Stimulated activated CD4-positive, alpha-beta T cell treated with anti-CD3 and anti-CD28 coated beads, Interleukin-15, amount 100 ng/mL, for 1 hour (primary cell): ENCODE results near the gene SBK1.
"Not testable (repeated sequence)": the region's sequence is repeated elsewhere in the genome, so short reads cannot be mapped to it uniquely, and the experiment has no call there.

Experiments
- DNase-seq, 2 donors: peaks; one replicate each; pipeline ENCODE4 v3.0.0-alpha.2; 2020; ENCODE audit warnings: low read depth in 1 of 2, low spot score in 1 of 2

SBK1 gene

DNA sequence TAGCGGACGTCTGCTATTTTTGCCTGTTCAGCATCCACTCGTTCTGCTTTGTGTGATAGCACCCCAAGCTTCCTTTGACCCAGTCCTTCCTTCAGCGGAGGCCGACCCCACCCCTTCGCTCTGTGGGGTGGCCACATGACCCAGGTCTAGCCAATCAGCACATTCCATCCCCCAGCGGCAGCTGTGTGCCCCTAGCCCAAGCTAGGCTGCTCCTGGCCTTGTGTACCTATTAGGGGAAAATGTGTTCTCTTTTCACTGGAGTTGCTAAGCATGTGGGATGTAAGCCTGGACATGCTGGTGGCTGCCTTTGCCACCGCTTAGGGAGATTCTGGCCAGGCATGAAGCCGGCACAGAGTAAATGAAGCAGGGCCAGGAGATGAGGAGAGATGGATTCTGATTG lies 37.9 kb downstream of the SBK1 start:
- not testable (repeated sequence) for DNase-seq

DNA sequence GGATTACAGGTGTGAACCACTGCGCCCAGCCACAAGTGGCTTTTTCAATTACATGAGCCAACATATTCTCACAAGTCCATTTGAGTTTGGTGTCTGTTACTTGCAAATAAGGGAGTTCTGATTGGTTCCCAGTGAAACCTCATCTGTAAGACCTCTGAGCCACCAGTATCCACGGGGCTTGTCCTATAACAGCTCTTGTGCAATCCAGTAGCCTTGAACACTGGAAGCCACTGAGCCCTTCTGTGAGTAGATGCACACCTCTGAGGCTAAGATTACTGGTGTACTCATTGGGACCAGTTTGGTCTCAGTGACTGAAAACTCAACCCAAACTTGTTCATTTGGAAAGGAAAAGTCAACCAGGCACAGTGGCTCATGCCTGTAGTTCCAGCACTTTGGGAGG lies 38.7 kb downstream of the SBK1 start:
- not testable (repeated sequence) for DNase-seq

DNA sequence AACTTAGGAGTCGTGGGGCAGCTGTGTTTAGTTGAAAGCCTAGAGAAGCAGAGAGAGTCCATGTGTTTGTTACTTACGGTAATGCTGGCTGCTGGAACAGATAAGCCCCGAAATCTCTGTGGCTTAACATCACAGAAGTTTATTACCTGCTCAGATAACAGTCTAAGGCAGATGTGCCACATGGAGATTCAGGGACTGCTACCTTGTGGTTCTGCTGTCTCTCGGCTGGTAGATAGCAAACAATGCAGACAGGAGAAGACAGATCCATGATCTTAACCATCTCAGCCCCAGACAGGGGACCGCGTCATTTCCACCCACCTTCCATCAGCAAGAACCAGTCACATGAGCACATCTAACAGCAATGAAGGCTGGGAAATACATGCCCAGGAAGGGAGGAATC lies 40.3 kb downstream of the SBK1 start:
- DNase-seq = not testable (repeated sequence)

DNA sequence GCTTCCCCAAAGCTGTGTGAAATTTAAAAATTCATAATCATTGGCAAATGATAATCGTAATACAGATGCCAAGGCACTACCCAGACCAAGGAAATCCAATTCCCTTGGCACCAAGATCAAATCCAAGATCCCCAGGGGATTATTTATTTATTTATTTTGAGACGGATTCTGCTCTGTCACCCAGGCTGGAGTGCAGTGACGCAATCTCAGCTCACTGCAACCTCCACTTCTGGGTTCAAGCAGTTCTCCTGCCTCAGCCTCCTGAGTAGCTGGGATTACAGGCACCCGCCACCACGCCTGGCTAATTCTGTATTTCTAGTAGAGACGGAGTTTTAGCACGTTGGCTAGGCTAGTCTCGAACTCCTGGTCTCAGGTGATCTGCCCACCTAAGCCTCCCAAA lies 43.4 kb downstream of the SBK1 start:
- not testable (repeated sequence) for DNase-seq

DNA sequence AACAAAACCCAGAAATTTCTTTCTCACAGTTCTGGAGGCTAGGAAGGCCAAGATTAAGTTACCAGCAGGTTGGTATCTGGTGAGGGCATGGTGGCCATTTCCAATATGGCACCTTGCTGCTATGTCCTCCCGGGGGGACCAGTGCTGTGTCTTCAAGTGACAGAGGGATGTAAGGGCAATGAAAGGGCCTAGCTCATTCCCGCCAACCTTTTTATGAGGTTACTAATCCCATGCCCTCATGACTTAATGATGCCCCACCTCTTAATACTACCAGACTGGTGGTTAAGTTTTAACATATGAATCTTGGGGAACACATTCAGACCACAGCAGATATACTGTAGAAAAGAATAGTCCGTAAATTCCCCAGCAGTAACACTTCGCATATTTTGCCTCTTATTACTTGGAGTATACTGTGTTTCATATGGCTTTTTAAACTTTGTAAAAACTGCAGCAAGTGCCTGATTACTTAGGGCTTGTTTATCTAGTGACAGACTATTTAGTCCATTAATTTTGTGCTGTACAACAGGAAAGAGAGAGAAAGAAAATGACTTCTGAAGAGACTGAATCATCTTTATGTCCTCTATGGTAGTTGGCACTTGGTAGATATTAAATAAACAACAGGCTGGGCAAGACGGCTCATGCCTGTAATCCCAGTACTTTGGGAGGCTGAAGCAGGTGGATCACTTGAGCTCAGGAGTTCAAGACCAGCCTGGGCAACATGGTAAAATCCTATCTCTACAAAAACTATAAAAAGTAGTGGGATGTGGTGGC lies 44.8 kb downstream of the SBK1 start:
- DNase-seq = not testable (repeated sequence)

DNA sequence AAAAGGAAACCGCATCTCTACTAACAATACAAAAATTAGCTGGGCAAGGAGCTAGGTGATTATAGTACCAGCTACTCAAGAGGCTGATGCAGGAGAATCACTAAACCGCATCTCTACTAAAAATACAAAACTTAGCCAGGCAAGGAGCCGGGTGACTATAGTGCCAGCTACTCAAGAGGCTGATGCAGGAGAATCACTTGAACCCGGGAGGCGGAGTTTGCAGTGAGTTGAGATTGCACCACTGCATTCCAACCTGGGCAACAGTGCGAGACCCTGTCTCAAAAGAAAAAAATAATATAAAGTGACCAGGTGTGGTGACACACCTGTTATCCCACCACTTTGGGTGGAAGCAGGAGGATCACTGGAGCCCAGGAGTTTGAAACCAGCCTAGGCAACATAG lies 45.9 kb downstream of the SBK1 start:
- not testable (repeated sequence) for DNase-seq

DNA sequence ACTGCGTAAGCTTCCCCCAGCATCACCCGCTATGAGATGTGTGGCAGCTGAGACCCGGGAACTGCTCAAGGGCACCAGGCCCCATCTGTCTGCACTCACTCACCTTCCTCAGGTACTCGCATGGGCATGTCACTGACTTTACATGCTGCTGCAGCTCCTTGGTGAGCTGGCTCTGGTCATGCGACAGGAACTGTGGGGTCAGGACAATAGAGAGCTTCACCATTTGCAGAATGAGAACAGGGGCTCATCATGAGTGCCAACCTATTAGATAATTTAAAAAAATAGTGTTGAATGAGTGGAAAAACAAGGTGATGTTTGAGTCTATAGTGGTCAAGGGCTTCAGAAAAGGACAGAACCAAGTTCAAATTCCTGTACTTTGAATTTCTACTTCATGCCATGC lies 70.3 kb downstream of the SBK1 start:
- not testable (repeated sequence) for DNase-seq

DNA sequence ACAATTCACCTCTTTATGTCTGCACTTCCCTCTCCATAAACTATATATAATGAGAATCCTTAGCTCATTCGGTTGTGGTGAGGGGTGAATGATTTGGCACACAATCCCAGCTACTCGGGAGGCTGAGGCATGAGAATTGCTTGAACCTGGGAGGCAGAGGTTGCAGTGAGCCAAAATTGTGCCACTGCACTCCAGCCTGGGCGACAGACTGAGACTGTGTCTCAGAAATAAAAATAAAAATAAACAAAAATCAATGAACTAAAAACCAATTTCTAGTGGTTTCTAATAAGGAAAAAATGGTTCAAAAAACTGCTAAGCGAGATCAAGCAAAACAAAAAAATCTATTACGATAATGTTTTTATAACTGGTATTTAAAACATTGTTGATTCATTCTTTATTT lies 71.1 kb downstream of the SBK1 start, which contains the start of gene NPIPB6:
TSS of gene NPIPB6 (minus strand) at position 101 of the 400 bp plus-strand sequence. CDS start 686 bp downstream, outside the sequence.
- DNase-seq = not testable (repeated sequence)

DNA sequence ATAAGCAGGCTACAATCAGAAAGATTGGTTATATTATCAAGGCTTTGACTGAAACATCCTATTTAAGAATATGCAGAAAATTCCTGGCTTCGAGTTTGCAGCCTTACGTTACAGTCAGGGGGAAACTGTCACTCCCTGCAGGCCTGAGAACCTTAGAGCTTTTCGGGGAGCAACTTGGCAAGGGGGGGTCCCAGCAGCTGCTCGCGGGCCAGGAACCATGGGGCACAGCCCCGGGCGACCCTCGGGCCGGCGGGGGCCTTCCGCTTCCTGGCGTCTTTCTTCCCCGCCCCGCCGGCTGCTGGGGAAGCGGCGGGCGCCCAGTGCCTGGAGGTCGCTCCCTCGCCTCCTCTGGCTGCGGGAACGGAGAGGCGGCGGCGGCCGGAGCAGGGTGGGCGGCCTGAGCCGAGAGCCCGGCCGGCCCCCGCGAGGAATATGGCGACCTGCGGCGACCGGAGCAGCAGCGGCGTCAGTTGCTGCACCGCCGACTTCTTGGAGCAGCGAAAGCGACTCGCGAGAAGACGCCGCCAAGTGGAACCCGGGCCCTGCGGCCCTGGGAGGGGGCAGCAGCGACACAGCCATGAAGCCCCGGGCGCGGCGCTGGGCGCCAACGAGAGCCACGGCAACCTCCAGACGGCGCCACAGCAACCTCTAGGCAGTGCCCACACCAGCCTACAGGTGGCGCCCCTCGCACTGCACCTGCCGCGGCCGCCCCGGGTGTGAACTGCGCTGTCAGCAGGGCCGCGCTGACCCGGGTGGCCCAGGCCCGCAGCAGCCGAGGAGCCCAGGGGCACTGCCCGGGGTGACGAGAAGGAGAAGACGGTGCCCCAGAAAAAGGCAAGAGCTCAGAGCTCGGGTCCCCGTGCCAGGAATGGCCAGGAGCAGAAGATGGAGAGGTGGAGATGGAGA lies 72.2 kb downstream of the SBK1 start:
- peak in 1 of 2 donors; percentile 5 for DNase-seq

DNA sequence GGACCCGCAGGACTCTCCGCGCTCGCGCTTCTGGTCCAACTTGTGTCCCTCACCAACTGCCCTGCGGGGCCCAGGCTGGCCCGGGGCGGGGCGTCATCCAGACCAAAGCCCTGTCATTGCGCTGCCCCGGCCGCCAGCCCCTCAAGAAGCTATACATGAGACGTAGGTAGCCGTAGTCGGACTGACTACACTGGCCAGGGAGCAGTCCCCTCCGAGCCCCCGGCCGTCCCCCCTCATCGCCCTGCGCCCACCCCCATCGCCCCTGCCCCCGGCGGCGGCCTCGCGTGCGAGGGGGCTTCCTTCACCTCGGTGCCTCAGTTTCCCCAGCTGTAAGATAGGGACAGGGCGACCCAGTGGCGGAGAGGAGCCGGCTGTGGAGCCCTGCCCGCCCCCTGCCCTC lies 75.6 kb downstream of the SBK1 start:
- not testable (repeated sequence) for DNase-seq
